ENCODE results near the gene TMCC3. TPM values are rescaled to one million over a fixed set of nuclear protein-coding genes. Genes with fewer than 3 reads are reported as not detected.
"Not testable (repeated sequence)": the region's sequence is repeated elsewhere in the genome, so short reads cannot be mapped to it uniquely, and the experiment has no call there.

The TMCC3 gene
- total and polyA plus RNA-seq, 2 experiments from 2014 or later = 0.11 to 0.46 TPM

DNA sequence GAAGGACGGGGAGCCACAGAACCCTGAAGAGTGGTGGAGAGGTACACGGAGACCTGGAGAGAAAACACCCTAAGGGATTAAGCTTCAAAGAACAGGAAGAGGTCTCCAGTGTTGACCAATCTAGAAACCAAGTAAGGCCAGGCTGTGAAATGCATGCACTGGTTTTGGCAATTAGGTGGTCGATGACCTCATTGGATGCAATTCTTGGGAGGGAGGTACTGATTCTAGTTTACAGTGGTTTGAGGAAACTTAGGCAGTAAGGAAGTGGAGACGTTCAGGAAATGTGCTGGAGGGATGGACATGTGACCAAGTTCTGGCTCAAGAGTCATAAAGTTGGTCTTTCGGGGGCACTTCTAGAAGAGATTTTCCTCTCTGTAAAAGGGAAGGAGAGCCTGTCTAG lies 99.4 kb downstream of the TMCC3 start:
- no peak overlapping the region for H3K9ac ChIP-seq
- no peak for TF ChIP-seq EZH2 (IDR thresholded peaks at IDR 0.05; ENCODE audit: insufficient read depth, poor library complexity, severe bottlenecking)
- TF ChIP-seq EZH2phosphoT487 (IDR thresholded peaks at IDR 0.05; ENCODE audit: insufficient read depth, low read depth) = no peak
- H3K27me3 ChIP-seq (replicated peaks; ENCODE audit: insufficient read depth) = 0 out of 2 replicates have a peak, but pooled peaks cover 3% of the 10 kb centered on the region
- H3K27ac ChIP-seq = no peak overlapping the region
- in situ Hi-C loops (cut with MboI) = loop anchor here (25.0 kb wide), 1 partner anchor 786 kb away; no protein-coding TSS in a partner anchor
- peaks cover 8% of the 10 kb centered on the region for H3K4me1 ChIP-seq (ENCODE audit: insufficient read depth)
- no peaks in the 10 kb centered on the region for H3K36me3 ChIP-seq (ENCODE audit: low read depth)
- 76 to 86% methylated on average over 5 of the region's 5 CpGs for WGBS, 2 experiments (ENCODE audit: low coverage in 1 of 2, low lambda C conversion rate in 2 of 2, missing lambda C conversion rate in 2 of 2)
- no peaks in the 10 kb centered on the region for H3K79me2 ChIP-seq (ENCODE audit: insufficient read depth)
- no peak overlapping the region for H2AFZ ChIP-seq
- DNase-seq = peak; percentile 2
- no peak overlapping the region for H3K4me2 ChIP-seq (ENCODE audit: unreplicated experiment)
- no peaks in the 10 kb centered on the region for H3K9me3 ChIP-seq (ENCODE audit: low read depth)
- H3K4me3 ChIP-seq = no peak overlapping the region
- peaks cover 7% of the 10 kb centered on the region; the same call in 1 of the 2 replicates for H3F3A ChIP-seq (ENCODE audit: insufficient read depth)
- no peaks in the 10 kb centered on the region for H4K20me1 ChIP-seq (ENCODE audit: insufficient read depth)
- no peaks in the 10 kb centered on the region for H3K9me2 ChIP-seq (ENCODE audit: insufficient read depth)

DNA sequence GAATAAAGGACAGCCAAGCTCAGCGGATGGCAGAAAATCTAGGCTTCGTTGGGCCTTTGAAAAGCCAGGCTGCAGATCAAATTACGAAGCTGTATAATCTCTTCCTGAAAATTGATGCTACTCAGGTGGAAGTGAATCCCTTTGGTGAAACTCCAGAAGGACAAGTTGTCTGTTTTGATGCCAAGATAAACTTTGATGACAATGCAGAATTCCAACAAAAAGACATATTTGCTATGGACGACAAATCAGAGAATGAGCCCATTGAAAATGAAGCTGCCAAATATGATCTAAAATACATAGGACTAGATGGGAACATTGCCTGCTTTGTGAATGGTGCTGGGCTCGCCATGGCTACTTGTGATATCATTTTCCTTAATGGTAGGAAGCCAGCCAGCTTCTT lies 101.5 kb downstream of the TMCC3 start:
- in situ Hi-C loops (cut with MboI) = not testable (repeated sequence)

DNA sequence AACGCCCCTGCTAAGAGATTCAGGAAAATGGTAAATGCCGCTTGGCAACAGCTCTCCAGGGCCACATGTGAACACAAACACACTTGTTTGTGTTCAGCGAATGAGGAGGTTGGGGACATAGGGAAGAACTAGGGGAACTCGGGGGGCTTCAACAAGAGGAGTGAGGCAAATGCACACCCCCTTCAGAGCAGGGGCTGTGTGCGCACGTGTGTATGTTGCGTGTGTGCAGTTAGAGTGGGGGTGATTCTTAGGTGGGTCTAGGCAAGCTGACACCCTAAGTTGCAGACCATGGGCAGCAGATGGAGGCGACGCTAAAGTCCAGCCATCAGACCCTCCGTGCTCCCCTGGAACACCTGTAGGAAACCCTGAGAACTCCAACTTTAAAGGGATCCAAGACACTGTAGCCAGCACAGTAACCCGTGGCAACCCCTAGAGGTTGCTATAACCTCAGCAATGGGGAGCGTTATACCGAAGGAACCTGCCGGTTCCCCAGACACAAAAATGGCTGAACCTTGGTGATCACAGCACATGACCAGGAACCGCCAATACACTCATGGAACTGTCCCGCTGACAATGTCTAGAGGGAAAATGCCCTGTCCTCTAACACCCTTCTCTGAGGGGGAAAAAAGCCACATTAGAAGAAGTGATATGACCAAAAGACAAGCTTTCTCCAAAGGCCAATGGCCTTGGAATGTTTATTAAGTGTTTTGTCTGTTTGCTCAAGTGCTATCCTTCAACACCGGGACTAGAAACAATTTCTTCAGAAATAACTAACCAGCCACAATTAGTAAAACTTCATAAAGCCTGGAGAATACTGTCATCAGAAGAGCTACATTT lies 104.2 kb downstream of the TMCC3 start:
- H3K79me2 ChIP-seq (ENCODE audit: insufficient read depth) = no peaks in the 10 kb centered on the region
- no peak overlapping the region for H3K9ac ChIP-seq
- H3K4me2 ChIP-seq (ENCODE audit: unreplicated experiment) = no peak overlapping the region
- in situ Hi-C loops (cut with MboI) = no loop called here
- H2AFZ ChIP-seq = no peak overlapping the region
- 61% methylated on average over 17 of the region's 17 CpGs for WGBS, 2 experiments (ENCODE audit: low coverage in 1 of 2, low lambda C conversion rate in 2 of 2, missing lambda C conversion rate in 2 of 2)
- TF ChIP-seq EZH2 (IDR thresholded peaks at IDR 0.05; ENCODE audit: insufficient read depth, poor library complexity, severe bottlenecking) = no peak
- no peak for TF ChIP-seq EZH2phosphoT487 (IDR thresholded peaks at IDR 0.05; ENCODE audit: insufficient read depth, low read depth)
- H3K4me1 ChIP-seq (ENCODE audit: insufficient read depth) = no peaks in the 10 kb centered on the region
- H3K9me3 ChIP-seq (ENCODE audit: low read depth) = no peaks in the 10 kb centered on the region
- H3K9me2 ChIP-seq (ENCODE audit: insufficient read depth) = no peaks in the 10 kb centered on the region
- no peak overlapping the region for H3K27ac ChIP-seq
- no peaks in the 10 kb centered on the region for H4K20me1 ChIP-seq (ENCODE audit: insufficient read depth)
- H3K4me3 ChIP-seq = no peak overlapping the region
- DNase-seq = peak; percentile 80
- H3K27me3 ChIP-seq (replicated peaks; ENCODE audit: insufficient read depth) = no peaks in the 10 kb centered on the region
- H3K36me3 ChIP-seq (ENCODE audit: low read depth) = no peaks in the 10 kb centered on the region
- no peaks in the 10 kb centered on the region for H3F3A ChIP-seq (ENCODE audit: insufficient read depth)

More for the DNA sequence above, 101.5 kb downstream of the TMCC3 start:
- H3K9me3 ChIP-seq (ENCODE audit: low read depth); H3K4me3 ChIP-seq; H3K9me2 ChIP-seq (ENCODE audit: insufficient read depth); H3K9ac ChIP-seq; H2AFZ ChIP-seq; H3K27ac ChIP-seq; H3F3A ChIP-seq (ENCODE audit: insufficient read depth); H3K4me1 ChIP-seq (ENCODE audit: insufficient read depth); H3K79me2 ChIP-seq (ENCODE audit: insufficient read depth); H3K36me3 ChIP-seq (ENCODE audit: low read depth); H3K27me3 ChIP-seq (replicated peaks; ENCODE audit: insufficient read depth); DNase-seq; H4K20me1 ChIP-seq (ENCODE audit: insufficient read depth); H3K4me2 ChIP-seq (ENCODE audit: unreplicated experiment): not testable (repeated sequence)
- WGBS, 2 experiments (ENCODE audit: low coverage in 1 of 2, low lambda C conversion rate in 2 of 2, missing lambda C conversion rate in 2 of 2) = 69 to 70% methylated on average over 5 of the region's 5 CpGs

DNA sequence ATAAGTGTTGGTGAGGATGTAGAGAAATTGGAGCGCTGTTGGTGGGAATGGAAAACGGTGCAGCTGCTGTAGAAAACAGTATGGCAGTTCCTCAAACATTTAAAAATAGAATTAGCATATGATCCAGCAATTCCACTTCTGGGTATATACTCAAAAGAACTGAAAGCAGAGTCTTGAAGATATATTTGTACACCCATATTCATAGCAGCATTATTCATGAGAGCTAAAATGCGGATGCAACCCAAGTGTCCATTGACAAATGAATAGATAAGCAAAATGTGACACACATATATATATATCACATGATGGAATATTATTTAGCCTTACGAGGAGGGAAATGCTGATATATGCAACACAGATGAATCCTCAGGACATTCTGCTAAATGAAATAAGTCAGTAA lies 106.0 kb downstream of the TMCC3 start:
- no peak for TF ChIP-seq EZH2phosphoT487 (IDR thresholded peaks at IDR 0.05; ENCODE audit: insufficient read depth, low read depth)
- TF ChIP-seq EZH2 (IDR thresholded peaks at IDR 0.05; ENCODE audit: insufficient read depth, poor library complexity, severe bottlenecking) = no peak
- no peaks in the 10 kb centered on the region for H4K20me1 ChIP-seq (ENCODE audit: insufficient read depth)
- no peaks in the 10 kb centered on the region for H3K9me3 ChIP-seq (ENCODE audit: low read depth)
- H3K9me2 ChIP-seq (ENCODE audit: insufficient read depth) = no peaks in the 10 kb centered on the region
- in situ Hi-C loops (cut with MboI) = no loop called here
- H3K4me2 ChIP-seq (ENCODE audit: unreplicated experiment) = no peak overlapping the region
- no peaks in the 10 kb centered on the region; the same call in 1 of the 2 replicates for H3K27me3 ChIP-seq (replicated peaks; ENCODE audit: insufficient read depth)
- no peak overlapping the region for H3K27ac ChIP-seq
- no peaks in the 10 kb centered on the region for H3F3A ChIP-seq (ENCODE audit: insufficient read depth)
- no peaks in the 10 kb centered on the region for H3K4me1 ChIP-seq (ENCODE audit: insufficient read depth)
- H3K4me3 ChIP-seq = no peak overlapping the region
- no peaks in the 10 kb centered on the region for H3K36me3 ChIP-seq (ENCODE audit: low read depth)
- H2AFZ ChIP-seq = no peak overlapping the region
- H3K9ac ChIP-seq = no peak overlapping the region
- H3K79me2 ChIP-seq (ENCODE audit: insufficient read depth) = no peaks in the 10 kb centered on the region
- WGBS, 2 experiments (ENCODE audit: low coverage in 1 of 2, low lambda C conversion rate in 2 of 2, missing lambda C conversion rate in 2 of 2) = 82% methylated on average over 4 of the region's 4 CpGs
- no peak for DNase-seq
